GM18511 (cell line): ENCODE results near the gene KCNH4.
"Not testable (repeated sequence)": the region's sequence is repeated elsewhere in the genome, so short reads cannot be mapped to it uniquely, and the experiment has no call there.

Experiments
- ATAC-seq: cut with Tn5 transposase; IDR thresholded peaks from one replicate; pipeline ENCODE4 v1.9.1; 2021; ENCODE audit warnings: mild to moderate bottlenecking, moderate library complexity; ENCODE audit not compliant: unreplicated experiment

The KCNH4 gene

GRCh38 chr17:42179911-42180410 lies 981 bp downstream of the KCNH4 start:
- no peak for ATAC-seq

- ATAC-seq = no peak
Measured at GRCh38 chr17:42179335-42179734, 1.6 kb downstream of the KCNH4 start.

DNA sequence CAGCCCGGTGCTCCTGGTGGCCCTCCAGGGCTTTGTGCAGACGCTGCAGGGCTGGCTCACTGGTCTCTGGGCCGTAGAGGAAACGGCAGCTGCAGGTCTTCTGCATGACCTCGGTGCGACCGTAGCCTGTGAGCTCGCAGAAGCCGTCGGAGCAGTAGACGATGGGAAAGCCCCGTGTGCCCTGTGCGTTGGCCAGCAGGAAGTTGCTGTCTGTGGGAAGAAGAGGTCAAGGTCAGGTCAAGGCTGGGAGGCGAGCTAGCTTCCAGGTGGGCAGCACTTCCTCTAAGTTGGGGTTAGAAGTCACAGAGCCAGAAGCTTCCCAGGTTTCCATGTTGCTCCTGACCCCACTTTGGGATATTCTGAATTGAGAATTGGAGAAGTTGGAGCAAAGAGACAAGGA lies 2.1 kb downstream of the KCNH4 start:
- peak; percentile 51 for ATAC-seq

- ATAC-seq = no peak
Measured at GRCh38 chr17:42177684-42178083, 3.3 kb downstream of the KCNH4 start.

GRCh38 chr17:42174126-42174783 lies 6.7 kb downstream of the KCNH4 start:
- no peak for ATAC-seq

- ATAC-seq = no peak
Measured at GRCh38 chr17:42171831-42172230, 9.1 kb downstream of the KCNH4 start.

DNA sequence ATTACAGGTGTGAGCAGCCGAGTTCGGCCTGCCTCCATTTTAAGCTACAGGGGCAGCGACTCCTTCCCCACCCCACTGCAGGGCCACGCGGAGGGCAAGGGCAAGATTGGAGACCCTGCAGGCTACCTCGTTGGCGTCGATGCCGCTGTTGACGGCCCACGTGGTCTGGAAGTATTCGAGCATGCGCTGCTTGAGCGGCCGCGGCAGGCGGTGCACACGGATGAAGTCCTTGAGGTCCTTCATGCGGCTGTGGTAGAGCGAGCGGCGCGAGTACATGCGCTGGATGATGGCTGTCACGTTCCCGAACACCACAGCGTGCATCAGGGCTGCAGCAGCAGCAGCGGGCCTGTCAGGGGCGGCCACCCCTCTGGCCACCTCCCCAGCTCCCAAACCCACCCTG lies 11.6 kb downstream of the KCNH4 start:
- no peak for ATAC-seq

DNA sequence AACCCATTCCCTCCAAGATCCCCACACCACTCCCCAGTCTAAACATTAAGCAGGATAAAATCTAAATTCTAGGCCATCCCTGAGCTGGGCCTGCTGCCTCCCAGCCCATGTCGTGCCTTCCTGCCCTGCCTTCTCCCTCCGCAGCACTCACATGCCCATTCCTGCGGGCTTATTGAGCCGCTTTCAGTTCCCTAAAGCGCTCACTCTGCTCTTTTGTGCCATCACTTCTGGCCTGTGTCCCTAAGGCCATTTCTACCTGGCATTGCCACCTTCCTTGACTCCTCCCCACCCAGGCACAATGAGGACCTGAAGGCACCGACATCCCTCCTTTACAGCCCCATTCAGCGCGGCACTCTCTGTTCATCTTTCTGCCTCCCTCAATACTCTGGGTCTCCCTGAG lies 13.1 kb downstream of the KCNH4 start:
- no peak for ATAC-seq

DNA sequence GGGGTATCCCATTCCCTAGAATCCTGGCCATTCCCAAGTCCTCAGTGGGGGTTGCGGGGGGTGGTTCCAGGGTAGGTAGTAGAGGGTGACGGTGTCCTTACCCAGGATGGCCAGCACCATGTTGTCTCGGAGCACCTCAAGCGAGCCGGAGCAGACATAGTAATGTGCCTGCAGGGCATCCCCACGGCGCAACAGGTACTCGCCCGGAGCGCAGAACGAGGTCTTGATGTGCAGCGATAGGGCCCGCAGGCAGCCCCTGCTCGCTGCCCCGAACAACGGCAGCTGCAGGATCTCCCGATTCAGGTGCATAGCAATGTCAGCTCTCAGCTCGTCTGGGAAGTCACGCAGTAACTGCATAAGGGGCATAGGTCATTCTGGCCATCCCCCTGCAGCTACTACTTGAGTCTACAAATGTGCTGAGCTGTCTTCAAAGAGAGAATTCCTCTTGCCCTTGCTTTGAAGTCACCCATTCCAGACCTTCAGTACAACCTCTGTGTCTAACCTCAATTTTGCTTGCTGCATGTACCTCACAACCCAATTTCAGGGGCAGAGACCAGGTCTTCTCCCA lies 14.7 kb downstream of the KCNH4 start:
- ATAC-seq = no peak

- no peak for ATAC-seq
Measured at GRCh38 chr17:42165751-42166150, 15.2 kb downstream of the KCNH4 start.

GRCh38 chr17:42163696-42164407 lies 17.1 kb downstream of the KCNH4 start:
- no peak for ATAC-seq

- no peak for ATAC-seq
Measured at GRCh38 chr17:42163113-42163512, 17.8 kb downstream of the KCNH4 start.

GRCh38 chr17:42160531-42160910 lies 20.4 kb downstream of the KCNH4 start:
- no peak for ATAC-seq

DNA sequence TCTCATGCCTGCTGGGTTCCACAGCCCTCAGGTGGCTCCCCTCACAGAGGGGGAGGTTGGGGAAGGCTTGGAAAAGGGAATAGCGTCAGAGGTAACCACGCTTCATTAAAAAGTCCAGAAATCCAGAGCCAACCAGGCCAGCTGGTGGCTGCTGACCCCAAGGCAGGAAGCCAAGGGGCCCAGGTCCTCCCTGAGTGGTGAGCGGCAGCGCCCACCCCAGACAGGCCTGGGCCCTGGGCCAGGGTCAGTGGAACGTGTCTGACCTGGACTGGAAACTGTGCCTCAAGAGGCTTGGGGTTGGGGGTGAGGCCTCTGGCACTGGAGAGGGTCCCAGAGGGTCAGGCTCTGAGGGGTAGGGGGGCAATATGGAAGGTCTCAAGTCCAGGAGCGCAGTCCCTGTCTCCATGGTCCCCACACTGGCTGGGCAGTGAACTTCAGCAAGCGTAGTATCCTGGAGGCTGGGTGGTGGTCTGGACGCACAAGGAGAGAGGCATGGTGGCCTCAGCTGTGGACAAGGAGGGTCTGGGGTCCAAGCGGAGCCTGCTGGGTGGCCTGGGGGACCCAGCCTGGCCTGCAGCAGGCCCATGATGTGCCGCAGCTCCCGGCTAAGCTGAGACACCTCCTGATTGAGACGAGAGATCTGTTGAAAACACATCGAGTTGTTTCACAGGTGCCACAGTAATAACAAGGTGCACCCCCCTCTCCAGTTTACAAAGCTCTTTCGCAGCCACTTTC lies 21.0 kb downstream of the KCNH4 start:
- ATAC-seq = no peak

DNA sequence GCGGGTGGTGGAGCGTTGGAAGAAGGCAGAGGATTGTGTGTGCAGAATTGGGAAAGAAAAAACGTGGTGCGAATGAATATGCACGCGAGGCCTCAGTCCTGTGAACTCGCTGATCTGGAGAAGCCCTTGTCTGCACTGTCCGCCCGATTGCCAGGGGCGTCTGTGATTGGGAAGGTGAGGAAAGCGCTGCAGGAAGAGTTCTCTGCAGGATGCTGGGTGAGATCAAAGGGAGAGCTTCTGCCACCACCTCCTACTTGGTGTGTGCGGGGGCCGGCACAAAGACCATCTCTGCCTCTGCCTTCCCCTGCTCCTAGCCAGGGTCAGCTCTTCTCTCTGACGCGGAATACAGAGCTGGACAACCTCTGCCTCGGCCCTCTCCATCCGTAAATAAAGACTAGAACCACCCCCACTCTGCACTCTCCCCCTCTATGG lies 25.3 kb downstream of the KCNH4 start:
- ATAC-seq = no peak

GRCh38 chr17:42153919-42154742 lies 26.8 kb downstream of the KCNH4 start:
- ATAC-seq = no peak

GRCh38 chr17:42146911-42147607 lies 33.9 kb downstream of the KCNH4 start:
- ATAC-seq = no peak

DNA sequence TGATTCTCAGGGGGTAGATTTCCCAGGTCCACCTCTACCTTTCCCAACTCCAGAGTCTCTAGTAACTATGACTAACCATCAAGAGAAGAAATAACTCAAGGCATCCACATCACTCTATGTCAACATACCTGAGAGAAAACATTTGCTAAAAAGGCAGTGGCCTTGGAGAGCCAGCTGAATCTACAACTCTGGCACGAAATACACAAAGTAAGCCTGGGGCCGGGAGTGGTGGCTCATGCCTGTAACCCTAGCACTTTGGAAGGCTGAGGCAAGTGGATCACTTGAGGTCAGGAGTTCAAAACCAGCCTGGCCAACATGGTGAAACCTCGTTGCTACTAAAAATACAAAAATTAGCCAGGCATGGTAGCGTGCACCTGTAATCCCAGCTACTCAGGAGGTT lies 37.8 kb downstream of the KCNH4 start:
- ATAC-seq = not testable (repeated sequence)

GRCh38 chr17:42142371-42142896 lies 38.5 kb downstream of the KCNH4 start:
- ATAC-seq = no peak

GRCh38 chr17:42141382-42141781 lies 39.6 kb downstream of the KCNH4 start:
- ATAC-seq = no peak
